Forelimb muscle (tissue), 1 donor: Measurements from ENCODE around the gene ART5. TPM values are rescaled to one million over a fixed set of nuclear protein-coding genes. Genes with fewer than 3 reads are reported as not detected.

ENCODE experiments used
- DNase-seq: peaks from one replicate; pipeline ENCODE4 v3.0.0-alpha.2; 2013; ENCODE audit warnings: low read depth
- polyA plus RNA-seq: library from polyadenylated mRNA; unstranded; fragments of 120-200 nt; gene quantifications from one replicate; pipeline ENCODE4 v1.2.1, GENCODE V29; 2013; ENCODE audit not compliant: insufficient read length

Gene ART5, protein sequence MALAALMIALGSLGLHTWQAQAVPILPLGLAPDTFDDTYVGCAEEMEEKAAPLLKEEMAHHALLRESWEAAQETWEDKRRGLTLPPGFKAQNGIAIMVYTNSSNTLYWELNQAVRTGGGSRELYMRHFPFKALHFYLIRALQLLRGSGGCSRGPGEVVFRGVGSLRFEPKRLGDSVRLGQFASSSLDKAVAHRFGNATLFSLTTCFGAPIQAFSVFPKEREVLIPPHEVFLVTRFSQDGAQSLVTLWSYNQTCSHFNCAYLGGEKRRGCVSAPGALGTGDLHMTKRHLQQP
- polyA plus RNA-seq: 4.3 TPM

DNA sequence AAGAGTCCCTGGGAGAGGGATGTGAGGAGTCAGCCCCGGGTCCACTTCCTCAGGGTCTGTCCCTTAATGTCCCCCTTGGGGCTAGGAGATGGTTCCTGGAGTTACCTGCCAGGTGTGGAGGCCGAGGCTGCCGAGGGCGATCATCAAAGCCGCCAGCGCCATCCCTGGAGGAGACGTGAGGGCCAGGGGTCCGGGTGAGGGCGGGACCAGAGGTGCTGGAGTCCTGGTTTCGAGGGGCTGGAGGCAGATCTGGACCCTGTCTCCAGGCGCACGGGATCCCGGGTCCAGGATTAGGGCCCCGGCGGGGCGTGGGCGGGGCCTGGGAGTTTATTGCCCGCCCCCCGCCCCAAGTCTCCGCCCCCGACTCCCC, at the start of gene ART5:
Gene ART5 (minus strand): TSS at position 292 of the 370 bp plus-strand sequence. CDS start 130 bp downstream, at position 162.
- no peak for DNase-seq

DNA sequence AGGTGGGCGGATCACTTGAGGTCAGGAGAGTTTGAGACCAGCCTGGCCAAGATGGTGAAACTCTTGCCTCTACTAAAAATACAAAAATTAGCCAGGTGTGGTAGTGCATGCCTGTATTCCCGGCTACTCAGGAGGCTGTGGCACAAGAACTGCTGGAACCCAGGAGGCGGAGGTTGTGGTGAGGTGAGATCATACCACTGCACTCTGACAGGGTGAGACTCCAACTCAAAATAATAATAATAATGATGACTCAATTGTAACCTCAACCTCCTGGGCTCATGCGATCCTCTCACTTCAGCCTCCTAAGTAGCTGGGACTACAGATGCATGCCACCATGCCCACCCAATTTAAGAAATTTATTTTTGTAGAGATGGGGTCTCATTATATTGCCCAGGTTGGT, 45.0 kb upstream of the ART5 start:
- DNase-seq: no peak

DNA sequence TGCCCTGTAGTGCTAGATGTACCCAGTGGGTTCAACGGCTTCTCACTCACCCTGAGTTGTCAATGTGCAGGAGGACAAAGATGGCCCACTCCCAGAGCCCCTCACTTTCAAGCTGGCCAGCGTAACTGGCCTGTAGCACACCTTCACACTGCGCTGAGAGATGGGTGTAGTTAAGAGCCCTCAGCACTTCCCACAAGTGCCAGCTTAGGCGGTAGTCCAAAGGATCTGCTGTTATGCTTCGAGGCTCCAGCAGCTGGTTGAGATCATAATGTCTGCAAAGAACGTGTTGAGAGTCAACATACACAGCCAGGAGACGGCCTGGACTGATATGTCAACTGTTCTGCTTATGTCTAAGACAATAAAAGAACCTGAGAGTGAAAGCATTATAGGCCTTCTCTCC, 44.1 kb upstream of the ART5 start:
- DNase-seq: no peak

DNA sequence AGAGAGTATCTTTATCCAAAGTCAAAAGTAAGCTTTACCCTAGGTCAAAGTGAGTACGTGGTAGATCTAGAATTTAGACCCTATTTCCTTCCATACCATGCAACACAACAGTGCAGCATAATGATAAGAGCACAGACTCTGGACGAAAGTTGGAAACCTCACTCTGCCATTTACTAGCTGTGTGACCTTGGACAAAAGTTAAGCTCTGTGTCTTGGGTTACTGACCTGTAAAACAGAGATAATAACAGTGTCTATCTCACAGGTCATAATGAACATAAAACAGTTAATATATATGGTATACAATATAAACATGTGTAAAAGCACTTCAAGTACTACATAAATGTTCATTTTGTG, 43.0 kb upstream of the ART5 start:
- DNase-seq: no peak

DNA sequence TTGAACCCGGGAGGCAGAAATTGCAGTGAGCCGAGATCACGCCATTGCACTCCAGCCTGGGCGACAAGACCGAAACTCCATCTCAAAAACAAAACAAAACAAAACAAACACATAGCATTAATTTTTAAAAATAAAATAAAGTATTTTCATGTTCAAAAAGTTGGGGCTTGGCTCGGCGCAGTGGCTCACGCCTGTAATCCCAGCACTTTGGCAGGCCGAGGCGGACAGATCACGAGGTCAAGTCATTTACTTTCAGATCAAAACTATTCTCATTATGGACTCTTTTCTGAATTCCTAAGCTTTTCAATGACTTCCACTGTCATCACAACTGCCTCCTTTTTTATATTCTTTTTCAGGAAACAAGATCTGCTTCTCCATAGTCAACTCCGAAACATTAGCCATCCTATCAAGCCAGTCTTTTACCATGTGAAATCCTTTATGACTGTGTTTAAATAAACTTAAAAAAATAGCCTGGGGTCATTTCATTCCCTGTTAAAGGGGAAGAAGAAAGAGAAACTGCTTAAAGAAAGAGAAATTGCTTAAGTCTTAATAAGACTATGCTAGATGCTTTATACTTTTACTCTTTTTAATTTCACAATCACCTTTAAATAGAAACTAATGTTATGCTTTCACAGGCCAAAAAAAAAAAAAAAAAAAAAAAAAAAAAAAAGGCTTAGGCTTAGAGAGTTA, 42.5 kb upstream of the ART5 start:
- DNase-seq: no peak

DNA sequence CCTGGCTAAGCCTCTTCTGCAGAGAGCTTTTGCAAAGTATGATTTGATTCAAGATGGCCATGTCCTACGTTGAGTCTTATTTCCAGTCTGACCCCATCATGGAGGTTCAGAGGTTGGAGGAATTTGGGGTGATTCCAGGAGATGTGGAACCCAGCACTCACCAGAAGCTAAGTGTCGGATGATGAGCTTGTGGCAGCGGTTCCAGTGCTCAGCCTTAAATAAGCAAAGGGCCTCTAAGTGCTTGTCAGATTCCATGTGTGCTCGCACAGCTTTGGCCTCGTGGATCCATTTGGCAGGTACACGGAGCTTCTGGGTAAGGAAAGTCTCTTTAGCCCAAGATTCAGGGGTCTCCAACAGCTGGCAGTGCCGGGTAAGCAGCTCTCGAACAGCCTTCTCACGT, 41.2 kb upstream of the ART5 start:
- DNase-seq: no peak

DNA sequence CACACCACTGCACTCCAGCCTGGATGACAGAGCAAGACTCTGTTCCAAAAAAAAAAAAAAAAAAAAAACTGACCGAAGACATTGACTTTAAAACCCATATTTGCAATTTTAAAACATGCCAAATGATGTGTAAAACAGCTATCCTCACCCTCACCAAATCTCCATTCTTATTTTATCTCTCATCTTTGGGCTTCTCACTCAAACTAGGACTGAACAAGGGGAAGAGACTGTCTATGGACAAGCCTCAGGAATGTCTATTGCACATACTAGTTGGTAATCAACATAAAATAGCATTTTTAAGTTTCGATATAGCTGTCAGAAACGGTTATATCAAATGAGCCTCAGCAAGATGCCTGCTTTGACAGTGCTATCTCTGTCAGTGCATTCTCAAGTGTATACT, 37.3 kb upstream of the ART5 start:
- DNase-seq: no peak

DNA sequence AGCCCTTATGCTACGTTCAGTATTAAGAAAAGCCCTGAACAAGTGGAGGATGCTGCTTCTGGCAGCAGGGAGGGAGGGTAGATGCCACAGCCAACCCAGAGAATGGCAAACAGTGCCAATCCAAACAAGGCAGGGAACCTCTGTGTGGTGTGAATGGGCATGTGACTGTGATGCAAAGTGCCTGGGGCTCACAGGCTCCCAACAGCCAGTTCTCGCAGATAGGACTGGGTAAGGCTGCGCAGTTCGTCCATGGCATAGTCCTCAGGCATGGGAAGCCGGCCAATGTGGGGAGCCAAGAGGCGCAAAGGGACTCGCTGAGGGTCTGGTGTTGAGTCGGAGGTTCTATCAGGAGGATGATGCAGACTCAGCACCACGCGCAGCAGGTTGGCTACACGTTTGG, 34.2 kb upstream of the ART5 start:
- DNase-seq: no peak

DNA sequence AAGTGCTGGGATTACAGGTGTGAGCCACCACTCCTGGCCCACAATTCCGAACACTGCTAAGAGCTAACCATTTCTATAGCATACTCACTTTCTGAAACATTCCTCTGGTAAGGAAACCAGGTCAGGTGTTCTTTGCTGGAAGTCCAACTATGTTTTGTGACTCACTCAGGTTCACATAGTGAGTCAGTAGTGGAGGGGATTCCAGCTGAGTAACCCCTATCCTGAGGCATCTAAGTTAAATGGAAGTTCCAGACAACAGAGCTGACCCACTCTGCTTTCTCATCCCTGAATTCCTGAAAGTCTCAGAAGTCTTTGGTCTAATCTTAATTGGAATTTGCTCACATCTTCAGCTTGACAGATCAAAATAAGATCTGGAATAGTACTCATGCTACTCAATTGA, 32.4 kb upstream of the ART5 start:
- DNase-seq: no peak

DNA sequence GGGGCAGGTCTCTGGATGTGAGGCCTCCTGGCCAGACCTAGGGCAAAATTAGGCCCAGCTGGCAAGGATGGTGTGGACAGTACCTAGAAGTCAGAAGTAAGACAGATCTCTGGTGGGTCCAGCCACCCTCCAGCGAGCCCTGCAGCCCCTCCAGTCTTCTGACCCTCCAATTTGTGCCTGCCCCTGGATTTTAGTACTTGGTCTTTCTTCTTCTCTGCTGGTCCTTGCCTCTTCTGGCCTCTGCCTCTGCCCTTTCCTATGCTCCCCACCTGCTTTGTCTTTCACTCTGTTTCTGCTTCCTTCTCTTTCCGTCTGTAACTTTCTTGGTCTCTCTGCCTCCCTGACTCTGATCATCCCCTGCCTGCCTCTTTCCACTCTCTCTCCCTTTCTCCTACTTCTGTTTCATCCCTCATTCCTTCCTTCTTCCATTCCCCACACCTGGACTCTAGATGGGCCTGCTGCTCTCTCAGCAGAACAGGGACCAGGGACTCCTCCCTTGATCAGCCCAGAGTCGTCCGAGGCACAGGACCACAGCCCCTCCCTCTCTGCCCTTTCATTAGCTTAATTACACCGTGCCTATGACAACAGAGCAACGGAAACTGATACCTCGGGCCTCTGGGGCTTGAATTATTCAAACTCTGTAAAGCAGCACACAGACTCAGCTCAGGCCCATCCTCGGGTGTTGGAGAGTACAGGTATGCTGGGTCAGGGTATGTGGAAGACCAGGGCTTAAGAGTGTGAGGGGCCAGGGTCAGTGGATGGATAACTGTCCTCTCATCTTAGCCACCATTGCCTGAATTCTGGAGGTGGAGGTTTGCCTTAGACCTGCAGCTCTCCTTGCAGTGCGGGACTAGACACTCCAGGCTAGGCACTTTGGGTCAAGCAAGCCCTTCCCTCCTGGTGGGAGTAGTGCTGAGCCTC, 29.8 kb upstream of the ART5 start, which contains the start of gene CHRNA10:
Gene CHRNA10 (minus strand): TSS at position 51 of the 921 bp plus-strand sequence. CDS start 72 bp downstream, outside the sequence.
- no peak for DNase-seq

DNA sequence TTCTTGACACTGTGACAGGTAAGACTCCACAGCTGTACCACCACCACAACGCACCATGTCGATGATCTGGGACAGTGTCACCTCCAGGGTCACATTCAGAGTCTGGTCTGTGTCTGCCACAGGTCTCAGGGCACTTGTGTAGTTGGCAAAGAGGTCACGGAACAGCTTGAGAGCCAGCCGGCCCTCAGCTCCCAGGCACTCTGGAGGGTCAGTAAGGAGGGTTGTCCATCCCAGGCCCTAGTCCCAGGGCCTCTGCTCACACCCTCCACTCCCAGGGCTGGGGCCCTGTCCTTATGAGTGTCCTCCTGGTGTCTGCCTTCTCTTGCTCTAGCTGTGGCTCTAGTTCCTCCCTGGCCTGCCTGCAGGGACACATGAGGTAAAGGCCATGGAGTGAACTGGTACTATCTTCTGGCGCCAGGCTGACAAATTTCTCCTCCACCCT, 28.0 kb upstream of the ART5 start:
- DNase-seq: no peak

DNA sequence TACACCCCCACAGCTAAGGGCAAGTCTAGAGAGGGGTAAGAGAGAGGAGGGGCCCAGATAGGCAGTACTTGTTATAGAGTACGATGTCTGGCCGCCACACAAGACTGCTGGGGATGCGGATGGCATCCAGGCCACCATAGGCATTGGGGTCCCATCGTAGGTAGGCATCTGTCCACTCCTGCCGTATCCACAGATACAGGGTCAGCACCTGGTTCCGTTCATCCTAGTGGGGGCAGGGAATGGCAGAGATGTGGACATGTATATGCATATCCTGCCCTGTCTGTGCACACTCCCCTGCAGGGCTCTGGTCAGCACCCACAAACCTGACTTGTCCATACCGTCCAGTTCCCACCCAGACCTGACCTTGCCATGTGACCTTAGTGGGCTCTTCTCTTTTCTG, 27.3 kb upstream of the ART5 start:
- DNase-seq: no peak

DNA sequence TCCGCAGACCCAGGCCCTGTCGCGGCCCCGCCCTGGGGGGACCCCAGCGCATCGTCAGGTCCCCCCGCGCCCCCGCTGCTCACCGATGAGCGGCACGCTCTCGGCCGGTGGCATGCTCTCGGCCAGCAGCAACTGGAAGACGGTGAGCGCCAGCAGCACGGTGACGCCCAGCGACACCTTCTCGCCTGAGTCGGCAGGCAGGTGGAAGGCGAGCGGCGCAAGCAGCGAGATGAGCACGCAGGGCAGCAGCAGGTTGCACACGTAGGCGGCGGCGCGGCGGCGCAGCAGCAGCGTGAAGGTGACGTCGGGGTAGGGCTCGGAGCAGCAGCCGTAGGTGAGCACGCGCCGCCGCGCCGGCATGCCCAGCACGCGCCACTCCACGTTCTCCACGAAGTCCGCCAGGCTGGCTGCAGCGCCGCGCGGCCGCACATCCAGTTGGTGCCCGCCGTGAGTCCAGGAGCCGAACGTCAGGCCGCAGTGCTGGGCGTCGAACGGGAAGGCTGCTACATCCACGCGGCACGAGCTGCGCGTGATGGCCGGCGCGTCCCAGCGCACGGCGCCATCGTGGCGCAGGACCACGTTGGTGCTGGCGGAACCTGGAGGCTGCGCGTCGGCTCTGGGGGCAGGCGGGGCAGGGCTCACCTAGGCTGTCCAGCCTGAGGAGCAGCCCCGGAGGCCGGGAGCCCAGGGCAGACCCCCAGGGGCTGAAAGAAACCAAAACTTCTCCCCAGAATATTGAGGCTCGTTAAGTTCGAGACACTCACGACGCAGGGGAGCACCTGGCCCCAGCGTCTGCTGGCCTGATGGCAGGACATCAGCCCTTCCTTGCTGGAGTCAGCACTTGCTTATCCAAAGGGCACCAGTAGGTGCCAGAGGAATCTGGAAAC, 25.6 kb upstream of the ART5 start:
- no peak for DNase-seq

DNA sequence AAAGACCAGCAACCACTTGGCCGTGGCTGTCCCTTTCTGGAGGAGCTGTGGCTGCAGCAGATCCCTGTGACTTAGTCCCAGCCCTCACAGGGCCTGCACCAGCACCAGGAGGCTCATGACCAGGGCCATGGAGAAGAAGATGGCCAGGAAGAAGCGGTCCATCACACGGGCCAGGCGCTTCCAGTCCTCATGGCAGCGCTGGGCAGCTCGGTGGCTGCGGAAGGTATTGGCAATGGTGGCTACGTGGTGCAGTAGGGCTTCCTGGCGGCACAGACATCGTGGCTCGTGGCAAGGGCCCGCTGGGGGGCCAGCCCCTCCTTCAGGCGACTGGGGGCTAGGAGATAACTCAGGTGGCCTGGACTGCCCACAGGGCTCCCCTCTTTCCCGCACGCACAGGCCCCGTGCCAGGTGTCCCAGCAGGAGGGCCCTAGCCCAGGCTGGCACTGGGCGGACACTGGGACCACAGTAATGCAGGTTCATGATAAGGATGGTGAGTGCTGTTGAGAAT, 24.3 kb upstream of the ART5 start:
- DNase-seq: no peak

DNA sequence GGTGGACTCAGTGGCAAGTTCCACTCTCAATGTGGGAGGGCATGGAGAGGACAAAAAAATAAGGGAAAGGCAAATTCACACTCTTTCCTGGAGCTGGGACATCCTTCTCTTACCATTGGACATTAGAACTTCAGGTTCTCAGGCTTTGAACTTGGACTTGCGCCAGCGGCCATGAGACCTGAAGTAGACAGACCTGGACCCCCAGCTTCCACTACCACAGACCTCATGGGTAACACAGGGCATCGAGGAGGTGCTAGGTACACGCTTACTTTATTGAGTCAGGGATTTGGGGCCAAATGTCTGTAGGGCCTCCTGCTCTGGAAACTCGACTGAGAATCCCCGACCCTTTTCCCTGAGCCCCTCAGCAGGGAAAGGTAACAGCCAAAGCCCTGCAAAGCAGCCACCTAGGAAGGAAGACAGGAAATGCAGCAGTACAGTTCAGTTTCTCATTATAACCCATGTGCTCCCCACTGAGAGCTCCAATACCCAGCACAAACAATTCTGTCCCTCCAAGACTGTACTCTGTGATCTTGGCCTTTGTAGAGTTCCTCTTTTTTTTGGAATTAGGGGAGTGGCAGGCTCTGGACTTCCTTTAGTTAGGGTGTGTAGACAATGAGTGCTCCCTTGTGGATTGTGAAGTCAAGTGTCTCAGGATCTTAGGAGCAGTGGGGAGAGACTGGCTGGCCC, 23.7 kb upstream of the ART5 start:
- no peak for DNase-seq

DNA sequence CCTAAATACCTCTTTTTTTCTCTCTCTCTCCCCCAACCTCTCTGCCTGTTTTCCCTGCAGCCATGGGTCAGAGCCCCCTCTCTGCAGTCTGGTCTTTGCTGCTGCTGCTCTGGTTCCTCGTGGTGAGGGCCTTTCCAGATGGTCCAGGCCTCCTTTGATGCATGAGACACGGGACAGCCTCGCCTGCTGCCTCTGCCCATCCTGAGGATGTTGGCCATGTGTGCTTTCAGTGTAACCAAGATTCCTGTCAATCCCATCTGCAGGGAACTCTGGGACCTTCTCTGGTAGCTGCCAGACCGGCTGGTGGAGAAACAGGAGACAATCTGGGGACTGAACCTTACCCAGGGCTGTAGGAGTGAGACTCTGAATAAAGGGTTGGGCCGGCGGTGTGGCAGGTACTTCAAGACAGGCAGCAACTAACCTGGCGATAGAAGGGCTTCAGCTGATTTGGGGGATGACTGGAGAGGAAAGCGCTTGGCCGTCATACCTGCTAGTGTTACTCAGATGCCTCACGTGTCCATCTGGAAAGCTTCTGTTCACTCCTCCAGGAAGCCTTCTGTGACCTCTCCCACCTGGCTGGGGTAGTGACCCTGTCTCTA, 22.3 kb upstream of the ART5 start:
- DNase-seq: no peak

DNA sequence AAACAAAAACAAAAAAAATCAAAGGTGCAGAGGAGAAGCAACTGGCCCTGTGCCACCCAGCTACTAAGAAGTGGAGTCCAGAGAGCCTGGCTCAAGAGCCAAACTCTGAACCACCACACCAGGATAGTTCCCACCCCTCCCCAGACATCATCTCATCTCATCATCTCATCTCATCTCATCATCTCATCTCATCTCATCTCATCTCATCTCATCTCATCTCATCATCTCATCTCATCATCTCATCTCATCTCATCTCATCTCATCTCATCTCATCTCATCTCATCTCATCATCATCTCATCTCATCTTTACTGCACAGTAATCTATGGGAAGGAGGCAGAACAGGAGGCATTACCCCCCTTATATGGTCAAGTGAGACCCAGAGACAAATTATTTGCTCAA, 21.1 kb upstream of the ART5 start:
- DNase-seq: no peak

DNA sequence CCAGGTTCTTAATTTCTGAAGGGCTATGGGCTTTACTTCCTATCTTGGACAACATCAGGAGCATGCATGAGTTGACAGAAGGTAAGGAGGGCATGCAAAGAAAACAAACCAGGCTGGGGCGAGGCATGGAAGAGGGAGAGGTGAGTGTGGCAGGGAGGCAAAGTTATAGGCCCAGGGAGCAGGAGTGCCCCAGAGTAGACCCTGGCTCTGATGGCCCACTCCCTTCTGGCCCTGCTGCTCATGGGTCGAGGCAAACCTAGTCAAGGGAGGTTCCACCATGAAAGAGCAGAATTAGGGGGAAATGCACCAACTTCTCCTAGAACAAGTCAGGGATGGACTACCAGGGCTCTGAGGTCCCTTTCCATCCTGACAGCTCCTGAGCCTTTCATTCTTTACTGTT, 19.2 kb upstream of the ART5 start:
- no peak for DNase-seq

DNA sequence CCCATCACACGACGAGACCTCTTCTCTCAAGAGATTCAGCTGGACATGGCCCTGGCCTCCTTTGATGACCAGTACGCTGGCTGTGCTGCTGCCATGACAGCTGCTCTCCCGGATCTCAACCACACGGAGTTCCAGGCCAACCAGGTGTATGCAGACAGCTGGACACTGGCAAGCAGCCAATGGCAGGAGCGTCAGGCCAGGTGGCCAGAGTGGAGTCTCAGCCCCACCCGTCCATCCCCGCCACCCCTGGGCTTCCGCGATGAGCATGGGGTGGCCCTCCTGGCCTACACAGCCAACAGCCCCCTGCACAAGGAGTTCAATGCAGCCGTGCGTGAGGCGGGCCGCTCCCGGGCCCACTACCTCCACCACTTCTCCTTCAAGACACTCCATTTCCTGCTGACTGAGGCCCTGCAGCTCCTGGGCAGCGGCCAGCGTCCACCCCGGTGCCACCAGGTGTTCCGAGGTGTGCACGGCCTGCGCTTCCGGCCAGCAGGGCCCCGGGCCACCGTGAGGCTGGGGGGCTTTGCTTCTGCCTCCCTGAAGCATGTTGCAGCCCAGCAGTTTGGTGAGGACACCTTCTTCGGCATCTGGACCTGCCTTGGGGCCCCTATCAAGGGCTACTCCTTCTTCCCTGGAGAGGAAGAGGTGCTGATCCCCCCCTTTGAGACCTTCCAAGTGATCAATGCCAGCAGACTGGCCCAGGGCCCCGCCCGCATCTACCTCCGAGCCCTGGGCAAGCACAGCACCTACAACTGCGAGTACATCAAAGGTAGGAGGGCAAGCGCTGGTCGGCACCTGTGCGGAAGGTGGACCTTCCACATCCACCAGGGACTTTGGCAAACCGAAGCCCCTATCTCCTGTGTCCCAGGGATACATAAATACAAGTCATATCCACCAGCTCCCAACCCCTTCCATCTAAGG, 18.1 kb upstream of the ART5 start:
- DNase-seq: no peak
